Measurements from ENCODE around the gene LARGE1.

- no peak for TF ChIP-seq POLR2AphosphoS5 (IDR thresholded peaks at IDR 0.05; ENCODE audit: low read depth, low read length)
- TF ChIP-seq, protein P1, sequence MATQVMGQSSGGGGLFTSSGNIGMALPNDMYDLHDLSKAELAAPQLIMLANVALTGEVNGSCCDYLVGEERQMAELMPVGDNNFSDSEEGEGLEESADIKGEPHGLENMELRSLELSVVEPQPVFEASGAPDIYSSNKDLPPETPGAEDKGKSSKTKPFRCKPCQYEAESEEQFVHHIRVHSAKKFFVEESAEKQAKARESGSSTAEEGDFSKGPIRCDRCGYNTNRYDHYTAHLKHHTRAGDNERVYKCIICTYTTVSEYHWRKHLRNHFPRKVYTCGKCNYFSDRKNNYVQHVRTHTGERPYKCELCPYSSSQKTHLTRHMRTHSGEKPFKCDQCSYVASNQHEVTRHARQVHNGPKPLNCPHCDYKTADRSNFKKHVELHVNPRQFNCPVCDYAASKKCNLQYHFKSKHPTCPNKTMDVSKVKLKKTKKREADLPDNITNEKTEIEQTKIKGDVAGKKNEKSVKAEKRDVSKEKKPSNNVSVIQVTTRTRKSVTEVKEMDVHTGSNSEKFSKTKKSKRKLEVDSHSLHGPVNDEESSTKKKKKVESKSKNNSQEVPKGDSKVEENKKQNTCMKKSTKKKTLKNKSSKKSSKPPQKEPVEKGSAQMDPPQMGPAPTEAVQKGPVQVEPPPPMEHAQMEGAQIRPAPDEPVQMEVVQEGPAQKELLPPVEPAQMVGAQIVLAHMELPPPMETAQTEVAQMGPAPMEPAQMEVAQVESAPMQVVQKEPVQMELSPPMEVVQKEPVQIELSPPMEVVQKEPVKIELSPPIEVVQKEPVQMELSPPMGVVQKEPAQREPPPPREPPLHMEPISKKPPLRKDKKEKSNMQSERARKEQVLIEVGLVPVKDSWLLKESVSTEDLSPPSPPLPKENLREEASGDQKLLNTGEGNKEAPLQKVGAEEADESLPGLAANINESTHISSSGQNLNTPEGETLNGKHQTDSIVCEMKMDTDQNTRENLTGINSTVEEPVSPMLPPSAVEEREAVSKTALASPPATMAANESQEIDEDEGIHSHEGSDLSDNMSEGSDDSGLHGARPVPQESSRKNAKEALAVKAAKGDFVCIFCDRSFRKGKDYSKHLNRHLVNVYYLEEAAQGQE (IDR thresholded peaks at IDR 0.05; ENCODE audit: insufficient read depth in 1 of 2, low read depth in 2 of 2, low read length in 2 of 2) = no peak
- no peak for TF ChIP-seq SIN3A (IDR thresholded peaks at IDR 0.05; ENCODE audit: borderline replicate concordance, insufficient read depth, low read length)
- no peak for TF ChIP-seq TAF1 (IDR thresholded peaks at IDR 0.05; ENCODE audit: borderline replicate concordance, insufficient read depth, low read length)
Measured at GRCh38 chr22:33329398-33329797, 590.9 kb downstream of the LARGE1 start.
